Gastrocnemius medialis (tissue), 4 donors: ENCODE measurements around the gene DEF6.

ENCODE experiments used
- CTCF ChIP-seq, 5 experiments: fragments of 450-650 bp in 3 of 5; fragments of 200-600 bp in 2 of 5; sonication (generic) in 2 of 5; IDR thresholded peaks in 4 of 5; conservative IDR thresholded peaks in 1 of 5; 1 replicate in 4 of 5; 2 replicates in 1 of 5; pipeline ENCODE4 v1.5.1; 2016 to 2019; ENCODE audit warnings: antibody characterized with exemption in 5 of 5, mild to moderate bottlenecking in 3 of 5, moderate library complexity in 3 of 5
- POLR2A ChIP-seq, 2 donors: fragments of 450-650 bp; IDR thresholded peaks; one replicate each; pipeline ENCODE4 v1.6.1; 2017; ENCODE audit warnings: antibody characterized with exemption in 2 of 2, mild to moderate bottlenecking in 2 of 2, moderate library complexity in 2 of 2

GRCh38 chr6:35253249-35253648 is 44.4 kb upstream of the DEF6 start:
- TF ChIP-seq POLR2A (IDR thresholded peaks at IDR 0.05) (no peak), CTCF (IDR thresholded peaks at IDR 0.05 in 4 of 5, conservative IDR thresholded peaks at IDR 0.05 in 1 of 5) (no peak)
